ENCODE data around the gene NPSR1.
"Not testable (repeated sequence)": the region's sequence is repeated elsewhere in the genome, so short reads cannot be mapped to it uniquely, and the experiment has no call there.

The NPSR1 gene

DNA sequence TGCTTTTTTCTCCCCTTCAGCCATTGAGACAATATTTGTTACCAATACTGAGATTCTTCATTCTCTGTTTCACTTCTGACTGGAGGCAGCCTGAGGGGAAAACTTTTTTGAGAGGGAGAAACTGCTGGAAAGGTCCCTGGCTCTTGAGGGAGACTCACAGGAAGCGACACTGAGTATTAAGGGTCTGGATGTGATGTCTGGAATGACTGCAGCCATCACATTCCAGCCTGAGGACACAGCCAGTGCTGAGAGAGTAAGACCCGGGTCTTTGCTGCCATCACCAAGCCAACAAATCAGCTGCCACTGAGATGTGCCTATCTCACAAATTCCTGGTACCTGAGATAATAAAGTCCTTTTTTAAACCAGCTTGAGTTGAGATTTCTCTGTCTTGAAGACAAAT, 221.9 kb downstream of the NPSR1 start:
- no peak for DNase-seq

DNA sequence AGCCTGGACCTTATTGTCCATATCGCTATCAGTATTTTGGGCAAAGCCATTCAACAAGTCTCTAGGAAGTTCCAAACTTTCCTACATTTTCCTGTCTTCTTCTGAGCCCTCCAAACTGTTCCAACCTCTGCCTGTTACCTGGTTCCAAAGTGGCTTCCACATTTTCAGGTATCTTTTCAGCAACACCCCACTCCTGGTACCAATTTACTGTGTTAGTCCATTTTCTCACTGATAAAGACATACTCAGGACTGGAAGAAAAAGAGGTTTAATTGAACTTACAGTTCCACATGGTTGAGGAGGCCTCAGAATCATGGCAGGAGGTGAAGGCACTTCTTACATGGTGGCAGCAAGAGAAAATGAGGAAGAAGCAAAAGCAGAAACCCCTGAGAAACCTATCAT, 225.8 kb downstream of the NPSR1 start:
- DNase-seq = not testable (repeated sequence)

DNA sequence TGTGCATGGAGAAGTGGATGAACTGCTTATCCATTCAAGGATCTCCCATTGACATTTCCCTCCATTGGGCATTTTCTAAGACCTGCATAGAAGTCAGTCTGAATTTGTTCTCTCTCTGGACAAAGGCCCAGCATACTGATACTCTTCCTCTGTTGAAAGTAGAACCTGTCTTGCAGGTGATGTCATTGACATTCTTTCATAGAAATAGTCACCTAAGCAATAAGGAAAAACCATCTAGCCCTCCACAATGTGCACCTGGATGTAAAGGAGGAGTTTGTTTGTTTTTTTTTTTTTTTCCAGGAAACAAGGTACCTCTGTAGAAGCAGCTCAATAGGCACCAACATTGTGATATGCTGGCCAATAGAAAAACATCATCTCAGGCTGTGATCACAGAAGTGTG, 228.8 kb downstream of the NPSR1 start:
- DNase-seq = no peak

DNA sequence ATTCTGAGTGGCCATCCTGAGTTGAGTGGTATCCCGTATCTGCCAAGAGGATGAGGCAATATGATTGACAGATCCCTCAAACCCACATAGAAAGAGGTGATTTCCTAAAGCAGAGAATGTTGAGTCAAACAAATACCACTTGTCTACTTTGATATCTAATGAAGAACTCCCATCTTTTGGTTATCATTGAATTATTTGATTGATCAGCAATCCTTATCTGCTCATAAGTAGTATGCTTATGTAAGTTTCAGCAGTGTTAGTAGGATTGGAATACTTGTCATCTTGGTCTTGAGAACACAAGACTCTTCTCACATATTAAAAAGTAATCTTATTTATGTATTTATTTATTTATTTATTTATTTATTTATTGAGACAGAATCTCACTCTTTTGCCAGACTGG, 231.9 kb downstream of the NPSR1 start:
- no peak for DNase-seq

DNA sequence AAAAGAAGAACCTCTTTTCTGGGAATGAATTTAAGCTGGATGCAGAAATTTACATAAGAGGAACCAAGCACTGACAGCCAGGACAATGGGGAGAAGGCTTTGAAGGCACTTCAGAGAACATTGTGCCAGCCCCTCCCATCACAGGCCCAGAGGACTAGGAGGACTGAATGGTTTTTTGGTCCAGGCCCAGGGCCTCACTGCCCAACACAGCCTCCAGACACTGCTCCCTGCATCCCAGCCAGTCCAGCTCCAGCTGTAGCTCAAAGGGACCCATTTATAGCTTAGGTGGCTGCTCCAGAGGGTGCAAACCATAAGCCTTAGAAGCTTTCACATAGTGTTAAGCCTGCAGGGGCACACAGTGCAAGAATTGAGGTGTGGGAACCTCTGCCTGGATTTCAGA, 237.2 kb downstream of the NPSR1 start:
- no peak for DNase-seq
